Measurements from ENCODE around the gene ZNF277.

The ZNF277 gene

GRCh38 chr7:112185005-112185834 is 21.3 kb upstream of the ZNF277 start:
- DNase-seq, result no peak

- DNase-seq, result no peak
These were observed 20.2 kb upstream of the ZNF277 start for GRCh38 chr7:112186300-112186699.

- DNase-seq, result no peak
These were observed 18.2 kb upstream of the ZNF277 start for GRCh38 chr7:112188257-112188656.

- no peak for DNase-seq
These were observed 16.8 kb upstream of the ZNF277 start for GRCh38 chr7:112189691-112190090.

- DNase-seq, result no peak
These were observed 16.4 kb upstream of the ZNF277 start for GRCh38 chr7:112190120-112190519.

GRCh38 chr7:112192236-112193154 is 14.0 kb upstream of the ZNF277 start:
- DNase-seq, result no peak

- DNase-seq, result no peak
These were observed 12.5 kb upstream of the ZNF277 start for GRCh38 chr7:112193915-112194502.

GRCh38 chr7:112195717-112196116 is 10.8 kb upstream of the ZNF277 start:
- no peak for DNase-seq

GRCh38 chr7:112197322-112197721 is 9.2 kb upstream of the ZNF277 start:
- DNase-seq, result no peak

- no peak for DNase-seq
These were observed 7.3 kb upstream of the ZNF277 start for GRCh38 chr7:112199035-112199655.

- no peak for DNase-seq
These were observed 6.8 kb upstream of the ZNF277 start for GRCh38 chr7:112199672-112200071.

GRCh38 chr7:112201411-112201810 is 5.1 kb upstream of the ZNF277 start:
- DNase-seq, result no peak

- no peak for DNase-seq
These were observed 4.7 kb upstream of the ZNF277 start for GRCh38 chr7:112201839-112202238.

- peak in 1 of 2 experiments; percentile 13 for DNase-seq
These were observed 3.7 kb upstream of the ZNF277 start for GRCh38 chr7:112202816-112203215.

- no peak for DNase-seq
These were observed 3.1 kb upstream of the ZNF277 start for GRCh38 chr7:112203365-112203739.

- DNase-seq, result no peak
These were observed 1.8 kb upstream of the ZNF277 start for GRCh38 chr7:112204499-112205342.

GRCh38 chr7:112205343-112206237 is 905 bp upstream of the ZNF277 start:
- peak in 1 of 2 experiments; percentile 51 for DNase-seq

- no peak for DNase-seq
These were observed 597 bp downstream of the ZNF277 start for GRCh38 chr7:112206991-112207592.

- DNase-seq, result no peak
These were observed 1.3 kb downstream of the ZNF277 start for GRCh38 chr7:112207765-112208164.

- no peak for DNase-seq
These were observed 4.9 kb downstream of the ZNF277 start for GRCh38 chr7:112211348-112211907.

All from NCI-H187 (cell line).